Fibroblast of mammary gland (primary cell): ENCODE data around the gene PRR22.

ENCODE experiments used
- DNase-seq: peaks from one replicate; pipeline ENCODE4 v3.0.0-alpha.2; 2010; ENCODE audit warnings: low read depth
- H3K4me3 ChIP-seq: 2 replicates; pipeline ENCODE4 v1.5.1; 2011; ENCODE audit warnings: low read depth, mild to moderate bottlenecking, low read length, moderate library complexity; ENCODE audit not compliant: control insufficient read depth
- TF ChIP-seq, protein P1 (sequence below): conservative IDR thresholded peaks from 2 replicates; pipeline ENCODE4 v1.5.1; 2011; ENCODE audit warnings: low read depth, low read length, inconsistent platforms; ENCODE audit not compliant: control insufficient read depth, insufficient read depth

PRR22 gene

DNA sequence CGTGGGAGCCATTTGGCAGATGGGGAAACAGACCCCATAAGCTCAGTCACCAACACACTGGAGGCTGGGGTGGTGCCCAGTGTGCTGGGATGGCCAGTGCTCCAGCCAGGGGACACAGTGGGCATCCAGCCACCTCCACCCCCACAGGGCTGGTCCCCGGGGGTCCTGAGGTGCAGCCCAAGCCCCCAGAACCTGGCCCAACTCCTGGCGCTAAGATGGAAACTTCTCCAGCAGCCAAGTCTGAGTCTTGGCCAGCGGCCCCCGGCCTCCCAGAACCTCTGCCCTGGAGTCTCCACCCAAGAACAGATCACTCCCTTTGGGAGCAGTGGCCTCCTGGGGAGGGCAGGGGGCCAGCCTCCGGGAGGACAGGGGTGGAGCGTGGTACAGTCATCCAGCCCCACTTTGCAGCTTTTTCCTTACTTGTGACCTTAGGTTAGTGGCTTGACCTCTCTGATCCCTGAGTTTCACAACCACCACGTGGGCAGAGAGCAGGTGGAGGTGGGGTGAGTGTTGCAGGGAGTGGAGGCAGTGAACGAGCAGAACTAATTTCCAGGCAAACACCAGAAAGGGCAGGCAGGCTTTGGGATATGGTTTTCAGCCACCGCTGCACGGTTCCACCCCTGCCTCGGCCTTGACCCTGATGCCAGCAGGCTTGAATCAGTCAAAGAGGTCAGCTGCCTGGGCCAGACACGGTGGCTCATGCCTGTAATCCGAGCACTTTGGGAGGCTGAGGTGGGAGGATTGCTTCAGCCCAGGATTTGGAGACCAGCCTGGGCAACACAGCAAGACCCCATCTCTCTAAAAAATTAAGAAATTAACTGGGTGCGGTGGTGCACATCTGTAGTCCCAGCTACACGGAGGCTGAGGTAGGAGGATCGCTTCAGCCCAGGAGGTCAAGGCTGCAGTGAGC, 16.1 kb upstream of the PRR22 start:
- H3K4me3 ChIP-seq = no peak overlapping the region
- DNase-seq = no peak
- TF ChIP-seq, protein P1, sequence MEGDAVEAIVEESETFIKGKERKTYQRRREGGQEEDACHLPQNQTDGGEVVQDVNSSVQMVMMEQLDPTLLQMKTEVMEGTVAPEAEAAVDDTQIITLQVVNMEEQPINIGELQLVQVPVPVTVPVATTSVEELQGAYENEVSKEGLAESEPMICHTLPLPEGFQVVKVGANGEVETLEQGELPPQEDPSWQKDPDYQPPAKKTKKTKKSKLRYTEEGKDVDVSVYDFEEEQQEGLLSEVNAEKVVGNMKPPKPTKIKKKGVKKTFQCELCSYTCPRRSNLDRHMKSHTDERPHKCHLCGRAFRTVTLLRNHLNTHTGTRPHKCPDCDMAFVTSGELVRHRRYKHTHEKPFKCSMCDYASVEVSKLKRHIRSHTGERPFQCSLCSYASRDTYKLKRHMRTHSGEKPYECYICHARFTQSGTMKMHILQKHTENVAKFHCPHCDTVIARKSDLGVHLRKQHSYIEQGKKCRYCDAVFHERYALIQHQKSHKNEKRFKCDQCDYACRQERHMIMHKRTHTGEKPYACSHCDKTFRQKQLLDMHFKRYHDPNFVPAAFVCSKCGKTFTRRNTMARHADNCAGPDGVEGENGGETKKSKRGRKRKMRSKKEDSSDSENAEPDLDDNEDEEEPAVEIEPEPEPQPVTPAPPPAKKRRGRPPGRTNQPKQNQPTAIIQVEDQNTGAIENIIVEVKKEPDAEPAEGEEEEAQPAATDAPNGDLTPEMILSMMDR = no peak

DNA sequence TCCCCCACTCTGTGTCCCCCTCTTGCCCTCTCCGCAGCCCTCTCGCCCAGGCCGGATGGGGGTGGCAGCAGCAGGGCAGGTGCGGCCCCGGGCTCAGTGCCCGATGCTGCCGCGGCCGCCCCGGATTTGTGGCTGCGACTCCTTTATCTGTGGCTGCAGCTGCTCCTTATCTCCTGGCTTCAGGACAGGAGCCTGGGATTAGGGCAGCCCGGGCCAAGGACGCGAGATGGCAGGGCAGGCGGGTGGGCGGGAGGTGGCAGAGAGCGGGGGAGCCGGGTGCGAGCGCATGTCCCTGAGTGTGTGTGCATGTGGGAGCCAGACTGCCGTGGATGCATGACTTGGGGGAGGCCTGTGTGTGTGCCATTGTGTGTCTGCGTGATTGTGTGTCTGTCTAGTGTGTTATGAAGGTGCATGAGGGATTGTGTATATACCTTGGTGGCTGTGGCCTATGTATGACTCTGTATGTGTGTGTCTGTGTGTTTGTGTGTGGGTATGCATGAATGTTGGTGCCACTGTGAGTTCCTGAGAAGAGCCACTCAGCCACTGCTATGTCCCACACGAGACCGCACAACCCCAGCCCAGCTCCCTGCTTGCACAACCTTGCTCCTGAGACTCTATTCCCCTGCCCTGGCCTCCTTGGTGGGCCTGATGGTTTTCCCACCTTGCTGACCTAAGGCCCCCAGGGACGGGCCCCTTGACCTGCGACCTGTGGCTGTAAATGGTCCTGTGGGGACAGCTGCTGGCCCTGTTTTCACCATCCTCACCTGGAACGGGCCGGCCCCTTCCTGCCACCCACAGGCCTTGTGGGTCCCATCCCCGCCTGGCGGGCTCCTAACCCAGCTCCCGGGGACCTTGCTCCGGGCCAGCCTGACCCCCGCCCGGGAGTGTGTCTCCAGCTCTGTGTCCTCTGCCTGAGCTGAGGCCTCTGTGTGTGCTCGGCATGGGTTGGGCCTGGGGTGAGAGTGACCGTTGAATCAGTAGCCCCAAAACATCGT, 15.0 kb upstream of the PRR22 start:
- TF ChIP-seq, protein P1 = no peak
- DNase-seq = no peak
- no peak overlapping the region for H3K4me3 ChIP-seq

DNA sequence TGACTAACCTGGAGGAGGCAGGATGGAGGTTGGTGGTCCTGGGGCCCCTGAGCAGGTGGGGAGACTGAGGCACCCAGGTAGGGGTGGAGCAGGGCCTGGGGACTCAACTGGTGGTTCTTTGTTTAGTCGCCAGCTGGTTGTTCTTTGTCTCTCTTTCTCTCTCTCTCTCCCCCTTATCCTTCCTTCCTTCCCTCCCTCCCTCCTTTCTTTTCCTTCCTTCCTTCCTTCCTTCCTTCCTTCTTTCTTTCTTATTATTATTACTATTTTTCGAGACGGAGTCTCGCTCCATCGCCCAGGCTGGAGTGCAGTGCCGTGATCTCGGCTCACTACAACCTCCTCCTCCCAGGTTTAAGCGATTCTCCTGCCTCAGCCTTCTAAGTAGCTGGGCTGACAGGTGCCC, 13.7 kb upstream of the PRR22 start:
- TF ChIP-seq, protein P1 = no peak
- DNase-seq = no peak
- no peak overlapping the region for H3K4me3 ChIP-seq

DNA sequence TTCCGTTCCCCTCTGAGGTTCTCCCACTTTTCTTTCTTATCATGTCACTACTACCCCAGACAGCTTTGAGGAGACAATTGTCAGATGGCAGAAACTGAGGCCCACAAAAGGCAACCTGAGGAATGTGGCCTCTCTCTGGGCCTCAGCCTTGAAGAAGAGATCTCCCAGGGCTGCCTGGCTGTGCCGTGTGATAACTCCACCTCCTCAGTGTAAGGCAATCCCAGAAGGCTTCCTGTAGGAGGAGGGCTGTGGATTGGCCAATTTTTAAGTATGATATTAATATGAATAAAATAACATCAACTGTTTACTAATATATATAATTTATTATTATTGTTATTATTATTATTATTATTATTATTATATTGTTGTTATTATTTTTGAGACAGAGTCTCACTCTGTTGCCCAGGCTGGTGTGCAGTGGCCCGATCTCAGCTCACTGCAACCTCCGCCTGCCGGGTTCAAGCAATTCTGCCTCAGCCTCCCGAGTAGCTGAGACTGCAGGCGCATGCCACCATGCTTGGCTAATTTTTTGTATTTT, 10.9 kb upstream of the PRR22 start:
- TF ChIP-seq, protein P1 = no peak
- H3K4me3 ChIP-seq = no peak overlapping the region
- DNase-seq = no peak

DNA sequence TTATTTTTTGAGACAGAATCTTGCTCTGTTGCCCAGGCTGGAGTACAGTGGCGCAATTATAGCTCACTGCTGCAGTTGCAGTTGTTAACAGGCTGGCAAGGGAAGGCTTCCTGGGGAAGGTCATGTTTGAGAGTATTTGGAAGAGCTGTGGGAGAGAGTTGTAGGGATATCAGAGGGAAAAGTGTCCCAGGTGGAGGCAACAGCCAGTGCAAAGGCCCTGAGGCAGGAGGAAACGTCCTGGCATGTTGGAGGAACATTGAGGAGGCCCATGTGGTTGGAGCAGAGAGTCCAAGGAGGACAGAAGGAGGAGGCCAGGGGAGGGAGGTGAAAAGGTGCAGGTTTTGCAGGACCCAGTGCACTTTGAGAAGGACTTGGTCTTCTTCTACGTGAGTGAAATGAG, 8.6 kb upstream of the PRR22 start:
- H3K4me3 ChIP-seq = no peak overlapping the region
- TF ChIP-seq, protein P1 = no peak
- DNase-seq = no peak

DNA sequence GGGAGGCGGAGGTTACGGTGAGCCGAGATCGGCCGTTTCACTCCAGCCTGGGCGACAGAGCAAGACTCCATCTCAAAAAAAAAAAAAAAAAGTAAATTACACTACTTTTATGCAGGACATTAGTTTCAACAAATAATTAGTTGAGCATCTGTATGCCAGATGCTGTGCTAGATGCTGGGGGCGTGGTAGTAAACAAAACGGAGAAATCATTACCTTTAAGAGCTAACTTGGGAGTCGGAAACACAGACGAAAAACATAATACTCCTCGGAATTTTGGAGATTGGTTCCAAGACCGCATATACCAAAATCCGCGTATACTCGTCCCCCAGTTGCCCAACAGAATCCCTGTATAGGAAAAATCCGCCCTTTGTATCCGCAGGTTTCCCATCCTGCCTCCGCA, 7.7 kb upstream of the PRR22 start:
- TF ChIP-seq, protein P1 = no peak
- DNase-seq = no peak
- H3K4me3 ChIP-seq = no peak overlapping the region
